ENCODE results near the gene PURA. TPM values are rescaled to one million over a fixed set of nuclear protein-coding genes. Genes with fewer than 3 reads are reported as not detected.

The PURA gene
- total RNA-seq, 2 experiments from 2014 or later, result 12.5 to 13.4 TPM

DNA sequence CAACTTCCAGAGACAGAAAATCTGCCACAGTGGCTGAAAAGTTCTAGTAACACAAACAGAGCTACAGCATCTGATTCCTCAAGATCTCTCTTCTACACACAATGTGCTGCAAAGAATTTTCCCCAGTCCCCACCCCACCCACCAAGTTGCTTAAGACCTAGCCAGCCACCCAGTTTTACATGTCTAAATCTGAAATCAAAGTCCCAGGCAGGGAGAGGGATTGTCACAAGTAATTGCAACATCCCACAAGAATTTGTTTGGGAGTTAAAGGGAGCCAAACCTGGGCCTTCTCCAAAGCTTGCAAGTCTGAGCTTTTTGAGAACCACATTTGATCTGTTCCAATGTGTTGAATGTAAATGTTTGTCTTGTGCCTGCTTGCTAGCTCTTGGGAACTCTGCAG lies 27.3 kb downstream of the PURA start:
- CTCF ChIA-PET, result interaction anchor here (1.0 to 6.2 kb wide), 6 partner anchors 8 to 68 kb away, joined by 3 to 68 read pairs (median 12); partner anchors contain the start of gene PURA
- peaks cover 15% of the 10 kb centered on the region for H3K4me1 Mint-ChIP-seq (ENCODE audit: low read depth)

DNA sequence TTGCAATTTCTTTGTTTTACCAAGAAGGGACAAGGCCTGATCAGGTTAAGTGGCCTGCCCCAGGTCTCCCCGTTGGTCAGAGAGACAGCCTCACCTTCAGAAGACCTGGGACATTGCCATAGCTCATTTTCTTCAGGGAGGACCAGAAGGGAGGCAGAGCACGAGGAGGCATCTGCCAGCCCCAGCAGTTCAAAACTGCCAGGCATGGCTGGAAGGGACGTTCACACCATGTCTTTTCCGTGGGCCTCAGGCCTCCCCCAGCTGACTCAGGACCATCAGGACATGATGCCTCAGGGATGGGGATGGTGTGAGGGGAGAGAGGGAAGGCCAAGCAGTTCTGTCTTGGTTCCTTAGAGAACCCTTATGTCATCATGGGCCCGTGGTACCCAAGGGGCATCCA lies 28.3 kb downstream of the PURA start:
- ChIA-PET CTCF (interaction anchor here (1.0 to 6.2 kb wide), 7 partner anchors 9 to 66 kb away, joined by 3 to 68 read pairs (median 11); partner anchors contain the start of gene PURA), POLR2A (interaction anchor here (0.5 kb wide), 1 partner anchor 186 kb away, joined by 3 read pairs; no protein-coding TSS in a partner anchor)
- Mint-ChIP-seq H3K27me3 (ENCODE audit: low read depth) (peaks cover 22% of the 10 kb centered on the region), H3K9me3 (ENCODE audit: insufficient read depth) (no peaks in the 10 kb centered on the region), H3K27ac (no peak overlapping the region), H3K4me3 (no peak overlapping the region), H3K4me1 (ENCODE audit: low read depth) (peaks cover 14% of the 10 kb centered on the region), H3K36me3 (ENCODE audit: low read depth) (no peaks in the 10 kb centered on the region)
- DNase-seq (peak; percentile 12), ATAC-seq (no peak)

More for the DNA sequence above, 27.3 kb downstream of the PURA start:
- Mint-ChIP-seq H3K9me3 (ENCODE audit: insufficient read depth) (no peaks in the 10 kb centered on the region), H3K4me3 (no peak overlapping the region), H3K27me3 (ENCODE audit: low read depth) (peaks cover 13% of the 10 kb centered on the region), H3K36me3 (ENCODE audit: low read depth) (no peaks in the 10 kb centered on the region), H3K27ac (no peak overlapping the region)
- no peak for ATAC-seq
- POLR2A ChIA-PET, result no interaction called here
- no peak for DNase-seq

- no peaks in the 10 kb centered on the region for H3K36me3 Mint-ChIP-seq (ENCODE audit: low read depth)
- ChIA-PET CTCF (interaction anchor here (0.9 to 6.2 kb wide), 11 partner anchors 9 to 70 kb away, joined by 3 to 68 read pairs (median 7); partner anchors contain the start of gene PURA), POLR2A (interaction anchor here (0.5 kb wide), 1 partner anchor 185 kb away, joined by 3 read pairs; no protein-coding TSS in a partner anchor)
- no peak for ATAC-seq
- peaks cover 28% of the 10 kb centered on the region for H3K27me3 Mint-ChIP-seq (ENCODE audit: low read depth)
- no peak overlapping the region for H3K4me3 Mint-ChIP-seq
- DNase-seq, result peak; percentile 19
- H3K27ac Mint-ChIP-seq, result no peak overlapping the region
- no peaks in the 10 kb centered on the region for H3K9me3 Mint-ChIP-seq (ENCODE audit: insufficient read depth)
- H3K4me1 Mint-ChIP-seq (ENCODE audit: low read depth), result peaks cover 14% of the 10 kb centered on the region
Observed at GRCh38 chr5:140142856-140143255, 28.9 kb downstream of the PURA start.

GRCh38 chr5:140143521-140144258 lies 29.8 kb downstream of the PURA start:
- H3K36me3 Mint-ChIP-seq (ENCODE audit: low read depth), result no peaks in the 10 kb centered on the region
- H3K4me3 Mint-ChIP-seq, result no peak overlapping the region
- H3K27me3 Mint-ChIP-seq (ENCODE audit: low read depth), result peaks cover 28% of the 10 kb centered on the region
- H3K9me3 Mint-ChIP-seq (ENCODE audit: insufficient read depth), result no peaks in the 10 kb centered on the region
- H3K4me1 Mint-ChIP-seq (ENCODE audit: low read depth), result peaks cover 14% of the 10 kb centered on the region
- ChIA-PET CTCF (interaction anchor here (0.6 to 6.2 kb wide), 30 partner anchors 10 to 384 kb away, joined by 3 to 68 read pairs (median 6); partner anchors contain the start of gene PURA), POLR2A (interaction anchor here (0.9 kb wide), 1 partner anchor 36 kb away, joined by 3 read pairs; no protein-coding TSS in a partner anchor)
- no peak overlapping the region for H3K27ac Mint-ChIP-seq
- ATAC-seq (peak; percentile 4), DNase-seq (peak; percentile 14)

DNA sequence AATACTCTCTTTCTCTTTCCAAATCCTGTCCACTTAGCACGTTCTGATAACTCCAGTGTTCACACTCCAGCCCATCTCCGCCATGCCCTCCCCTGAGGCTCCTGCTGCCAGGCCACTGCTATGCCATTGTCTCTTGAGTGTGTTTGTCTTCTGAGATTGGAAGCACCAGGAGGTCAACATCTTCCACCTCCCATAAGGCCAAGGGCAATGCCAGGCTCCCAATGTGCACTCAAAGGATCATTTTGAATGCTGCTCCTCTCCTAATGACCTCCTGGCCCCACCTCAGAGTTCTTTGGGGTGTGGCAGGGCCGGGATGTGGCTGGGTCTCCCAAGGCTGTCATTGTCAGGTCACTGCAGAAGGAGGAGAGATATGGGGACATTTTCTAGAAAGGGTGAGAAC lies 31.3 kb downstream of the PURA start:
- H3K9me3 Mint-ChIP-seq (ENCODE audit: insufficient read depth), result no peaks in the 10 kb centered on the region
- H3K36me3 Mint-ChIP-seq (ENCODE audit: low read depth), result no peaks in the 10 kb centered on the region
- peak; percentile 14 for DNase-seq
- H3K4me1 Mint-ChIP-seq (ENCODE audit: low read depth), result peaks cover 14% of the 10 kb centered on the region
- H3K27ac Mint-ChIP-seq, result no peak overlapping the region
- H3K27me3 Mint-ChIP-seq (ENCODE audit: low read depth), result peaks cover 28% of the 10 kb centered on the region
- ATAC-seq, result no peak
- H3K4me3 Mint-ChIP-seq, result no peak overlapping the region
- POLR2A ChIA-PET, result no interaction called here
- CTCF ChIA-PET, result interaction anchor here (0.6 to 6.2 kb wide), 24 partner anchors 10 to 207 kb away, joined by 3 to 68 read pairs (median 7); partner anchors contain the start of genes NRG2 and PURA

DNA sequence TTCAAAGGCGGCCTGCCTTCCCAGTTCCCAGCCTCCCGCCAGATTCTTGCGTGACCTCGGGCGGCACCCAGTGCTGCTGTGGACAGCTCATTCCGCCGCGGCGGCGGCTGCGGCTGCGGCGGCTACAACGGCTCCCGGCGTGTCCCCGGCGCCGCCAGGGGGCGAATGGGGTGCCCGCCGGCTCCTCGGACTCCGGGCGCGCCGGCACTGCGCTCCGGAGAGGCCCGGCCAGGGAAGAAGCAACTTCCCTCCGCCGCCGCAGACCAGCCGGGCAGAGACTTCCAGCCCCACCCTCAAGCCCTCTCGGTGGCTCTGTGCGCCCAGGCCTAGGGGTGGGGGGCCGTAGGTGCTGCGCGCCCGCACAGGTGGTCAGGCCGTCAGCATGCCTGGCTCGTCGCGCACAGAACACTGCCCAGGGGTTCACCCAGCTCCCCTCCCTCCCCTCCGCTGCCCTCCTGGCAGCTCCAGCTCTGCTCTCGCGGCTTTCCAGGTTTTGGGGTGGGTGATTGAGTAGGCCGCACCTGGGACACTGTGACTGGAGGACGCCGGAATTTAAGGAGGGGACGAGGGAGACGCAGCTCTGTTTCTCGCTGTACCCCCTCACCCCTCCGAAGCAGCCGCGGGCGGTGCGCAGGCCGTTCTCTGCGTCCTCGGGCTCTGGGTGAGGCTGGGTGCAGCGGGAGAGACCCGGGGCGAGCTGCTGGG lies 32.1 kb downstream of the PURA start:
- Mint-ChIP-seq H3K27ac (no peak overlapping the region), H3K4me3 (peak overlapping the region; percentile 15)
- CTCF ChIA-PET, result interaction anchor here (0.6 to 6.2 kb wide), 24 partner anchors 9 to 206 kb away, joined by 3 to 68 read pairs (median 6); partner anchors contain the start of gene PURA

DNA sequence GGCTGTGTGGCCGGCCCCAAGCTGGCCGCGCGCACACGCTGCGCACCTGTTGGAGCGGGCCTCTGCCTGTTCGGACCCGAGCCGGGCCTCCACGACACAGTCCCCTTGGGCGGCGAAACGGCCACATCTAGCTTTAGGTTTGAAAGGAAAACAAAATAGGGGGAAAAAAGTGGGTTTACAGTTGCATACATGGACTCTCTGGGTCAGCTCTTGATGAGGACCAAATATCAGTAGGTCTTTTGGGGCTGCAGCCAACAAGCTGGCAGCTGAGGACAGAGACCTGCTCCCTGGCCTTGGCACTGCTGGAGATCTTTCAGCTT lies 32.6 kb downstream of the PURA start:
- DNase-seq, result no peak
- no peak overlapping the region for H3K4me3 Mint-ChIP-seq
- ChIA-PET CTCF (interaction anchor here (0.7 to 6.2 kb wide), 12 partner anchors 10 to 200 kb away, joined by 3 to 68 read pairs (median 6); partner anchors contain the start of gene PURA), POLR2A (no interaction called here)
- peaks cover 28% of the 10 kb centered on the region for H3K27me3 Mint-ChIP-seq (ENCODE audit: low read depth)
- peaks cover 14% of the 10 kb centered on the region for H3K4me1 Mint-ChIP-seq (ENCODE audit: low read depth)
- ATAC-seq, result no peak
- no peaks in the 10 kb centered on the region for H3K36me3 Mint-ChIP-seq (ENCODE audit: low read depth)
- H3K27ac Mint-ChIP-seq, result no peak overlapping the region
- H3K9me3 Mint-ChIP-seq (ENCODE audit: insufficient read depth), result no peaks in the 10 kb centered on the region

More for the DNA sequence above, 32.1 kb downstream of the PURA start:
- POLR2A ChIA-PET, result no interaction called here
- peaks cover 14% of the 10 kb centered on the region for H3K4me1 Mint-ChIP-seq (ENCODE audit: low read depth)
- H3K9me3 Mint-ChIP-seq (ENCODE audit: insufficient read depth), result no peaks in the 10 kb centered on the region
- peak; percentile 75 for ATAC-seq
- peaks cover 28% of the 10 kb centered on the region for H3K27me3 Mint-ChIP-seq (ENCODE audit: low read depth)
- no peaks in the 10 kb centered on the region for H3K36me3 Mint-ChIP-seq (ENCODE audit: low read depth)
- peak; percentile 52 for DNase-seq

DNA sequence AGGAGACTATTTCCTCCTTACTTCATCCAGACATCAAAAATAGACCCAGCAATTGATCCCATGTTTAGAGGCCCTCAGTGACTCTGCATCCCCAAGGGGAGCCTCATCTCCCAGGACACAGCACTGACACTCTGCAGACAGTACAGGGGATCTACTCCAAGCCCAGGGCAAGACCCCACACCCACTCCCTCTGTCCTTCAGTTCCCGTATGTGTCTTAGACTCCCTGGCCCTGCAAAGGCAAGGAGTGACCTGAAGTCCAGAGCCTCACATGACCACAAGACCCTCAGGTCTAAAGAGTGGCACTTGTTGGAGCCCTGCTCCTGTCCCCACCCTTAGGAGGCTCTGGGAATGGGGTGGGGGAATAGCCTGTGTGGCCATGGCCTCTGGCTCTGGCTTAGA lies 33.6 kb downstream of the PURA start:
- no peak for DNase-seq
- CTCF ChIA-PET, result interaction anchor here (0.9 to 4.7 kb wide), 5 partner anchors 9 to 199 kb away, joined by 3 to 52 read pairs (median 11); no protein-coding TSS in a partner anchor

GRCh38 chr5:140148508-140148907 lies 34.6 kb downstream of the PURA start:
- Mint-ChIP-seq H3K27ac (no peak overlapping the region), H3K27me3 (ENCODE audit: low read depth) (peaks cover 28% of the 10 kb centered on the region), H3K4me3 (no peak overlapping the region), H3K36me3 (ENCODE audit: low read depth) (no peaks in the 10 kb centered on the region), H3K4me1 (ENCODE audit: low read depth) (peaks cover 14% of the 10 kb centered on the region), H3K9me3 (ENCODE audit: insufficient read depth) (no peaks in the 10 kb centered on the region)
- CTCF ChIA-PET, result no interaction called here
- no peak for DNase-seq
- POLR2A ChIA-PET, result no interaction called here
- ATAC-seq, result no peak

More for the DNA sequence above, 33.6 kb downstream of the PURA start:
- peaks cover 14% of the 10 kb centered on the region for H3K4me1 Mint-ChIP-seq (ENCODE audit: low read depth)
- H3K9me3 Mint-ChIP-seq (ENCODE audit: insufficient read depth), result no peaks in the 10 kb centered on the region
- peaks cover 28% of the 10 kb centered on the region for H3K27me3 Mint-ChIP-seq (ENCODE audit: low read depth)
- no peaks in the 10 kb centered on the region for H3K36me3 Mint-ChIP-seq (ENCODE audit: low read depth)
- no peak for ATAC-seq
- POLR2A ChIA-PET, result no interaction called here
- no peak overlapping the region for H3K4me3 Mint-ChIP-seq
- H3K27ac Mint-ChIP-seq, result no peak overlapping the region

- Mint-ChIP-seq H3K9me3 (ENCODE audit: insufficient read depth) (no peaks in the 10 kb centered on the region), H3K4me3 (no peak overlapping the region), H3K36me3 (ENCODE audit: low read depth) (no peaks in the 10 kb centered on the region), H3K27me3 (ENCODE audit: low read depth) (peaks cover 23% of the 10 kb centered on the region), H3K4me1 (ENCODE audit: low read depth) (peaks cover 8% of the 10 kb centered on the region), H3K27ac (no peak overlapping the region)
- POLR2A ChIA-PET, result no interaction called here
- ATAC-seq, result no peak
- CTCF ChIA-PET, result interaction anchor here (0.8 to 2.2 kb wide), 2 partner anchors 35 to 363 kb away, joined by 3 to 6 read pairs; no protein-coding TSS in a partner anchor
- DNase-seq, result no peak
Observed at GRCh38 chr5:140150201-140150600, 36.3 kb downstream of the PURA start.

- ChIA-PET CTCF (interaction anchor here (0.8 to 2.2 kb wide), 2 partner anchors 36 to 364 kb away, joined by 3 to 6 read pairs; no protein-coding TSS in a partner anchor), POLR2A (no interaction called here)
- Mint-ChIP-seq H3K9me3 (ENCODE audit: insufficient read depth) (no peaks in the 10 kb centered on the region), H3K4me1 (ENCODE audit: low read depth) (peaks cover 2% of the 10 kb centered on the region), H3K27me3 (ENCODE audit: low read depth) (peaks cover 15% of the 10 kb centered on the region), H3K36me3 (ENCODE audit: low read depth) (no peaks in the 10 kb centered on the region), H3K4me3 (no peak overlapping the region), H3K27ac (no peak overlapping the region)
- ATAC-seq, result no peak
- no peak for DNase-seq
Observed at GRCh38 chr5:140151144-140152021, 37.5 kb downstream of the PURA start.

Measured in activated CD8-positive, alpha-beta T cell treated with anti-CD3 and anti-CD28 coated beads, Interleukin-2, amount 10 ng/mL, durations not matched to agents 7 days and 5 days (primary cell).